WERI-Rb-1 (cell line): ENCODE results near the gene ACKR3.
A peak's percentile ranks its signal among the peaks of the same experiment; 100 is the strongest.

Experiments
- DNase-seq: peaks from one replicate; pipeline ENCODE4 v3.0.0-alpha.2; 2020
- H3K27ac ChIP-seq: fragments of 250-450 bp; sonication (Bioruptor Pico); 2 replicates; pipeline ENCODE4 v1.5.1; 2020; ENCODE audit warnings: mild to moderate bottlenecking, moderate library complexity
- H3K27me3 ChIP-seq: fragments of 250-450 bp; sonication (Bioruptor Pico); 2 replicates; pipeline ENCODE4 v1.5.1; 2021; ENCODE audit warnings: mild to moderate bottlenecking, low read depth, moderate library complexity; ENCODE audit not compliant: insufficient read depth, severe bottlenecking
- H3K36me3 ChIP-seq: fragments of 250-450 bp; sonication (Bioruptor Pico); 2 replicates; pipeline ENCODE4 v1.5.1; 2020; ENCODE audit warnings: mild to moderate bottlenecking, moderate library complexity
- H3K4me3 ChIP-seq: 2 replicates; pipeline ENCODE4 v1.5.1; 2011; ENCODE audit warnings: low read depth, mild to moderate bottlenecking, control low read depth, low read length
- H3K9me3 ChIP-seq: fragments of 250-450 bp; sonication (Bioruptor Pico); 2 replicates; pipeline ENCODE4 v1.5.1; 2021; ENCODE audit warnings: mild to moderate bottlenecking, moderate library complexity; ENCODE audit not compliant: severe bottlenecking
- TF ChIP-seq, protein P1 (sequence below): IDR thresholded peaks from 2 replicates; pipeline ENCODE4 v1.5.1; 2011; ENCODE audit warnings: low read depth, mild to moderate bottlenecking, control low read depth, inconsistent platforms, low read length

Gene ACKR3

DNA sequence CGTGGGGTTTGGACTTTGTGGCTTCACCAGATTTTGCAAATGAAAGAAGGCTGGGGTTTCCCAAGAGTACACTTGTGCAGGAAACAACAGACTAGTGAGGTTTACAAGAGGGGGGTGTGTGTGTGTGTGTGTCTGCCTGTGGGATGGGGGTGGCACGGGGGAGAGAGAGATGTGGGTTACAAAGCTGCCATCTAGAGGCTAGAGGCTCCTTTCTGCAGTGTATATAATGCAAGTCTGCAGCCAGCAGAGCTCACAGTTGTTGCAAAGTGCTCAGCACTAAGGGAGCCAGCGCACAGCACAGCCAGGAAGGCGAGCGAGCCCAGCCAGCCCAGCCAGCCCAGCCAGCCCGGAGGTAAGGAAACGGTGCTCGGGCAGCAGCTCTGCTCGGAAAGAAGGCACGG lies at the start of gene ACKR3:
ACKR3 (plus strand) TSS at position 253 of the 401 bp plus-strand sequence. CDS start 10,641 bp downstream, outside the sequence.
- H3K36me3 ChIP-seq: no peaks in the 10 kb centered on the region
- TF ChIP-seq, protein P1, sequence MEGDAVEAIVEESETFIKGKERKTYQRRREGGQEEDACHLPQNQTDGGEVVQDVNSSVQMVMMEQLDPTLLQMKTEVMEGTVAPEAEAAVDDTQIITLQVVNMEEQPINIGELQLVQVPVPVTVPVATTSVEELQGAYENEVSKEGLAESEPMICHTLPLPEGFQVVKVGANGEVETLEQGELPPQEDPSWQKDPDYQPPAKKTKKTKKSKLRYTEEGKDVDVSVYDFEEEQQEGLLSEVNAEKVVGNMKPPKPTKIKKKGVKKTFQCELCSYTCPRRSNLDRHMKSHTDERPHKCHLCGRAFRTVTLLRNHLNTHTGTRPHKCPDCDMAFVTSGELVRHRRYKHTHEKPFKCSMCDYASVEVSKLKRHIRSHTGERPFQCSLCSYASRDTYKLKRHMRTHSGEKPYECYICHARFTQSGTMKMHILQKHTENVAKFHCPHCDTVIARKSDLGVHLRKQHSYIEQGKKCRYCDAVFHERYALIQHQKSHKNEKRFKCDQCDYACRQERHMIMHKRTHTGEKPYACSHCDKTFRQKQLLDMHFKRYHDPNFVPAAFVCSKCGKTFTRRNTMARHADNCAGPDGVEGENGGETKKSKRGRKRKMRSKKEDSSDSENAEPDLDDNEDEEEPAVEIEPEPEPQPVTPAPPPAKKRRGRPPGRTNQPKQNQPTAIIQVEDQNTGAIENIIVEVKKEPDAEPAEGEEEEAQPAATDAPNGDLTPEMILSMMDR: peak; percentile 64

DNA sequence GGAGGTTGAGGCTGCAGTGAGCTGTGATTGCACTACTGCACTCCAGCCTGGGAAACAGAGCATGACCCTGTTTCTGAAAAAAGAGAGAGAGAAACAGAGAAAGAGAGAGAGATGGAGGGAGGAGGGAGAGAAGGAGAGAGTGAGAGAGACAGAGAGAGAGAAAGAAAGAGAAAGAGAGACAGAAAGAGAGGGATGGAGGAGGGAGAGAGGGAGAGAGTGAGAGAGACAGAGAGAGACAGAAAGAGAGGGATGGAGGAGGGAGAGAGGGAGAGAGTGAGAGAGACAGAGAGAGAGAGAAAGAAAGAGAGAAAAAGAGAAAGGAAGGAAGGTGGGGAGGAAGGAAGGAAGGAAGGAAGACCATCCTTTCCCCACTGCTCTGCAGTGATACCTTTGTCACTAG lies 48.1 kb upstream of the ACKR3 start:
- Histone ChIP-seq H3K27me3 (no peaks in the 10 kb centered on the region), H3K27ac (no peak overlapping the region), H3K36me3 (no peaks in the 10 kb centered on the region), H3K9me3 (no peaks in the 10 kb centered on the region), H3K4me3 (no peak overlapping the region)
- no peak for DNase-seq
- TF ChIP-seq, protein P1: no peak

More for the DNA sequence above, at the start of gene ACKR3:
- H3K9me3 ChIP-seq: no peaks in the 10 kb centered on the region
- H3K4me3 ChIP-seq: 0 out of 2 replicates have a peak within 1 kb of the TSS, but pooled peaks have one; percentile 0
- no peaks in the 10 kb centered on the region for H3K27me3 ChIP-seq
- H3K27ac ChIP-seq: no peak within 1 kb of the TSS
- peak; percentile 70 for DNase-seq

DNA sequence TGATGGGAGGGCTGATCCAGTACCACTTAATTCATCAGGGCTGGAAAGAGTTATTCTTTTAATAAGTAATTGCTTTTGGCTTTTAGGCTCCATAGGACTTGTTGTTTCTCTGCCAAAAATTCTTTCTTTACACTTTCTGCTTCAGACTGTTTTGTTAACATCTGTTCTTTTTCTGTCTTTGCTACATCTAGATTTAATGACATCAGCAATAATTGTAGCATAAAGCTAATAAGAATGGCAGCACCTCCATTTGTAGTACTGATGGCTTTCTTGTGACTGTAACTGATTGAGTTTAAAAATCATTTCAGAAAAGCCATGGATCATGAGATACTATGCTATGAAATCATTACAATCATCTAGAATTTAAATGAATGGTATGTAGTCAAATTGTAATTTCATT lies 46.4 kb upstream of the ACKR3 start:
- Histone ChIP-seq H3K27me3 (no peaks in the 10 kb centered on the region), H3K9me3 (no peaks in the 10 kb centered on the region), H3K27ac (no peak overlapping the region), H3K36me3 (no peaks in the 10 kb centered on the region), H3K4me3 (no peak overlapping the region)
- TF ChIP-seq, protein P1: no peak
- no peak for DNase-seq

DNA sequence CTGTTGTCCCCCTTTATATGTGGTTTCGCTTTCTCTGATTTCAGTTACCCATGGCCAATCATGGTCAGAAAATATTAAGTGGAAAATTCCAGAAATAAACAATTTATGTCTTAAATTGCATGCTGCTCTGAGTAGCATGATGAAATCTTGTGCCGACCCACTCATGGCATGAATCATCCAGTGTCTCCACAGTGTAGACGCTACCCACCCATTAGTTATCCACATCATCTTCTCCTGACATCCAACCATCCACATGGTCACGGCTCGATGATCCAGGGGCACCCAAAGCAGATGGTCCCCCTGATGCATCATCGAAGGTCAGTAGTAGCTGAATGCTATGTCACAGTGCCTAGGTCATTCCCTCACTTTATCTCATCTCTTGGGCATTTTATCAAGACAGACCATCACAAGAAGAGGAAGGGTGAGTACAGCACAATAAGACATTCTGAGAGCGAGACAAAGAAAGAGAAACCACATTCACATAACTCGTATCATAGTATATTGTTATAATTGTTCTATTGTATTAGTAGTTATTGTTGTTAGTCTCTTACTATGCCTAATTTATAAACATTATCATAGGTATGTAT lies 44.1 kb upstream of the ACKR3 start:
- Histone ChIP-seq H3K9me3 (no peaks in the 10 kb centered on the region), H3K27me3 (no peaks in the 10 kb centered on the region), H3K27ac (no peak overlapping the region), H3K36me3 (no peaks in the 10 kb centered on the region), H3K4me3 (no peak overlapping the region)
- TF ChIP-seq, protein P1: no peak
- no peak for DNase-seq

DNA sequence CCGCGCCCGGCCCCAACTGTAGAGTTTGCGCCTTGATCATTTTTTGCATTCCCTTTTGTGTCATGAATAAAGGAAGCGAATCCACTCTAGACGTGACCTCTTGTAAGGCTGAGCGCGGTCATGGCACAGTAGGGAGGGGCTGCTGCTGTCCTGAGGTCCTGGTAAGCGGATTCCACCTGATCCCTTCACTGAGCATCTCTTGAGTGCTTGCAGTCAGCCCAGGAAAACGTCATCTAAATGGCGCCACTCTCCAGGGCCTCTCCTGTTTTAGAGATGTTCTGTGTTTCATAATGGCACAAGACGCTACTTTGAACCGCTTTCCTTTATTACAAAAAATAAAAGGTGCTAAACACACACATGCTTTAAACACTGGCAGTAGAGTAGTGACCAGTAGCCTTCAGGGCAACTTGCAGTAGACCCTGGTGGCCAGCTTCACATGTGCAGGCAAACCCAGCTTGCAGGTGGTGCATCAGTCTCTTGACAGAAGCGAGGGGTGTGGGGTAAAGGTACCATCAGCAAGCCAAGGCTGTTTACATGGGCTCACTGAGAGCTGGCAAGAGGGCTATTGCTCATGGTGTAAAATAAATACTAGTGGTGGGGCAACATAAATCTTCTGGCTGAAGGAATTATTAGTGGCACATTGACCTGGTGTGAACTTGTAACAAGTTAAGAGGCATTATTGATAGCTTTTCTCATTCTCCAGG lies 43.0 kb upstream of the ACKR3 start:
- no peak overlapping the region for H3K4me3 ChIP-seq
- H3K36me3 ChIP-seq: no peaks in the 10 kb centered on the region
- no peak for DNase-seq
- no peaks in the 10 kb centered on the region for H3K27me3 ChIP-seq
- TF ChIP-seq, protein P1: no peak
- H3K9me3 ChIP-seq: no peaks in the 10 kb centered on the region
- no peak overlapping the region for H3K27ac ChIP-seq
